ENCODE results near the gene HIC1.
A peak's percentile ranks its signal among the peaks of the same experiment; 100 is the strongest.
"Not testable (repeated sequence)": the region's sequence is repeated elsewhere in the genome, so short reads cannot be mapped to it uniquely, and the experiment has no call there.

Gene HIC1

DNA sequence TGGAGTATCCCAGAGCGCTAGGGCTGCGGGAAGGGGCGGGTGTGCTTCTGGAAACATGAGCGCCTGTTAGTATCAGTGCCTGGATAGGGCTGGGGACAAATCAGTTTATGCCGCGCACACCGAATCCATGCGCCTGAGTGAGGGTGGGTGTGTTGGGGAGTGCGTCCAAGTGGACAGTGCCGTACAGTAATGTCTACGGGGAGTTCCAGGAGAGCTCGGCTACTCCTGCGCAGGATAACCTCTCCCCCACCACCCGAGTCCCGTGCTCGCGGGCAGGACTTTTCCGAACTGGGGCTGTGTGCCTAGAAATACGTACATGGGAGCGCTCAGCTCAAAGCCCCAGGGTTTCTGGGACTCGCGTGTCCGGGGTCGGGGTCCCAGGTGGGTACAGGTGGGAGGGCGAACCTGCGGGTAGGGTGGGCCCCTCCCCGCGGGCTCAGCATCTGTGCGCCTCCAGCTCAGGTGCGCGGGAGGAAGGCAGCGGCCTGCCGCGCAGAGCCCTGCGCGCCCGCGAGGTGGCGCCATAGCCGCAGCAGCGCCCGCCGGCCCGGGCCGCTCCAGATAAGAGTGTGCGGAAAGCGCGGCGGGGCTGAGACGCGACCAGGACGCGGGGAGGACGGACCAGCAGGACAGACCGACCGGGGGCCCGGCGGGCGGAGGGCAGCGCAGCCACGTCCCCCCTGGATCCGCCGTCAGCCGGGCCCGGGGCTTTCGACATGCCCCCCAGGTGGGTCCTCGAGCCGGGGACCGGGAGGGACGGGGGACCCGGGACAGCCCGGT lies at the start of gene HIC1:
Gene HIC1, plus strand, starts transcription at position 592 of the 780 bp plus-strand sequence. CDS start 1,588 bp downstream, outside the sequence.
- DNase-seq: peak; percentile 83

- no peak for DNase-seq
Observed at GRCh38 chr17:2008332-2009126, 46.4 kb upstream of the HIC1 start.

- no peak for DNase-seq
Observed at GRCh38 chr17:2009737-2010136, 45.2 kb upstream of the HIC1 start.

GRCh38 chr17:2011411-2012371 lies 43.2 kb upstream of the HIC1 start:
- no peak for DNase-seq

- no peak for DNase-seq
Observed at GRCh38 chr17:2012499-2012898, 42.4 kb upstream of the HIC1 start.

DNA sequence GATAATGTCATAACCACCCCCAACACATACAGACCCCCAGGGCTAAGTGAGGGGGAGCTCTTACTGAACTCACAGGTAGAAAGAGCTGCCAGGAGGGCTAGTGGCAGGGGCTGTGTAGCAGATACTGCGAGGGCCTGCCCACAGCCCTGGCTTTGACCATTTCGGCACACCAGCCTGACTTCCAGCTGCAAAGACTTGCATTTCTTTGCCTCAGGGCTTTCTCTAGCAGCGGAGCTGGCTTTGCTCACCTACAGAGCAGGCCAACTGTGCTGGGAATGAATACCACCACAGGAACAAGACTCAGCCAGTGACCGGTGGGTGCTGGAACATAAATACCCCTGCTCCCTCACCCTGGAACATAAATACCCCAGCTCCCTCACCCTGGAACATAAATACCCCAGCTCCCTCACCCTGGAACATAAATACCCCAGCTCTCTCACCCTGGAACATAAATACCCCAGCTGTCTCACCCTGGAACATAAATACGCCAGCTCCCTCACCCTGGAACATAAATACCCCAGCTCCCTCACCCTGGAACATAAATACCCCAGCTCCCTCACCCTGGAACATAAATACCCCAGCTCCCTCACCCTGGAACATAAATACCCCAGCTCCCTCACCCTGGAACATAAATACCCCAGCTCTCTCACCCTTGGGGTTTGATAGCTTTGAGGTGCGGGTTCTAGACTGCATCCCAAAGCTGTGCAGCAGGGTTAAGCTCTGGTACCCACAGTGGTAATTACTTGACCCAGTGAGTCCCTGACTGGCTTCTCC lies 41.5 kb upstream of the HIC1 start:
- DNase-seq: not testable (repeated sequence)

DNA sequence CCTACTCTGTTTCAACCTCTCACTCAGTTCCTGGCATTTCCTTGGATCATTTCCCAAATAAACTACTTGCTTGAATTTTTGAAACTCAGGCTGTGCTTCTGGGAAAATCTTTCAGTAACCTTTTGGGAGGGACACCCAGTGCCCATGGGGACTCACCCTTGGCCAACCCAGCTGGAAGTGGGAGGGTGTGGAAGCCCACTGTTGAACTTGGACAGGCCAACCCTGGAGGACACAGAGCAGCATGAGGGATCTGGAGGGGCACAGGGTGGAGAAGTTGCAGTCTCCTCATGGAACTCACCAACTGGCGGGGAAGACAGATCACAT lies 40.9 kb upstream of the HIC1 start:
- no peak for DNase-seq

- DNase-seq: no peak
Observed at GRCh38 chr17:2015314-2015713, 39.6 kb upstream of the HIC1 start.

- no peak for DNase-seq
Observed at GRCh38 chr17:2016494-2016893, 38.4 kb upstream of the HIC1 start.

DNA sequence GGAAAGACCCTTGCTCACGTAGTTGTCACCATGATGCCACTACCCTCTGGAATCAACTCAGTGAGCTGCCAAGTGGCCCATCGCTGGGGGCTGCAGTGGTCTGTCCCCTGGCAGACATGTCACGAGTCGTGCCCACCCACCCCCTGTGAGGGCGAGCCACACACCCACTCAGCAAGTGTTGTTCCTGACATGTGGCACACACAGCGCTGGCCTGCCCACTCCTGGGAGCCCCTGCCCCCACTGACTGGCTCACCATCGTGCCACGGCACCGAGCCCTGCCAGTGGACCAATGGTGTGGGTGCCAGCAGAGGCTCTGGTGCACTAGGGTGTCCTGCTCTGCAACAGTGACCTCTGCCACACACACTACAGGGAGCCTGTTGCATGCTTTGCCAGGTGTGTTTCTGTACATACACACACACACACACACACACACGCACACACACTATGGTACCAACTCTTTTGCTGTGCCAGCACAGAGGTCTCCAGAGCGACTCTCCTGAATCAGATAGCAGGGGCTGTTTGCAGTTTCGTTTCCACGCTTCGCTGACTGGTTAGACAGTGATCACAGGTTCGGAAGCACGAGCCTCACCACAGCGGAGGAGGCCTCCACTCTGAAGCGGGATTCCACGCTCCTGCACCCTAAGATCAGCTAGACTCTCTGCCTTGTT lies 37.5 kb upstream of the HIC1 start:
- no peak for DNase-seq

- no peak for DNase-seq
Observed at GRCh38 chr17:2018716-2019510, 36.0 kb upstream of the HIC1 start.

DNA sequence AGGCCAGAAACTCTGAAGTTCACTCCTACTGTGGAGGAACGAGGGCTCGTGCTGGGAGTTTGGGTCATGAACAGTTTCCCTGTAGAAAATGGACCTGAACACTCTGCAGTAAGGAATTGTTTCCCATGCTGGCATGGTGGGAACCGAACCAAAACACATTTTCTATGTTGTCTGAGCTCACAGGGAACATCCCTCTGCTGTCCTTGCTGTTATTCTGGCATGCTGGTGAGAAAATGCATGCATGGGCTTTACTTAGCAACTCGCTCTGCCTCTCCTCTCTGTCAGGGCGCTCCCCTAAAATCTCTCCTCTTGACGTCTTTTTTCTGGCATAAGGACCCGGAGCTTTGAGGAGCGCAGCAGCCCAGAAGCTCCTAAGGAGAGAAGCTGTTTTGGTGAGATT lies 35.2 kb upstream of the HIC1 start:
- no peak for DNase-seq

DNA sequence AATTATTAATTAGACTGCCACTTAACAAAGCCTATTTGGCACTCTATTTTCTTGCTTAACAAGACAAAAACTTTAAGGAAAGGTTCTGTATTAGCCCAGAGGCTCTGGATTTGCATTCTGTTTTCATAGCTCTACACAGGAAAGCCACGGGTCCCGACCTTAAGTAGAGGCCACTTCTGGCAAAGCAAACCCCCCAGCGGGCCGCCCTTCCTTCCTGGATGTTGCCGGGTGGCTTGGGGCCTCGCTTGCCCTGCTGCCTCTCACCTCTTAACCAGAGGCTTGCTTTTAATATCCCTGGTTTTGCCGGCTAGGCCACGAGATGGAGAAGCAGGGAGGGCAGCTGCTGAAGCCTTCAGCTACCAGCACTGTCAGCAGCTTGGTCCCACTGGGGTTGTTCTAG lies 34.2 kb upstream of the HIC1 start:
- DNase-seq: no peak

DNA sequence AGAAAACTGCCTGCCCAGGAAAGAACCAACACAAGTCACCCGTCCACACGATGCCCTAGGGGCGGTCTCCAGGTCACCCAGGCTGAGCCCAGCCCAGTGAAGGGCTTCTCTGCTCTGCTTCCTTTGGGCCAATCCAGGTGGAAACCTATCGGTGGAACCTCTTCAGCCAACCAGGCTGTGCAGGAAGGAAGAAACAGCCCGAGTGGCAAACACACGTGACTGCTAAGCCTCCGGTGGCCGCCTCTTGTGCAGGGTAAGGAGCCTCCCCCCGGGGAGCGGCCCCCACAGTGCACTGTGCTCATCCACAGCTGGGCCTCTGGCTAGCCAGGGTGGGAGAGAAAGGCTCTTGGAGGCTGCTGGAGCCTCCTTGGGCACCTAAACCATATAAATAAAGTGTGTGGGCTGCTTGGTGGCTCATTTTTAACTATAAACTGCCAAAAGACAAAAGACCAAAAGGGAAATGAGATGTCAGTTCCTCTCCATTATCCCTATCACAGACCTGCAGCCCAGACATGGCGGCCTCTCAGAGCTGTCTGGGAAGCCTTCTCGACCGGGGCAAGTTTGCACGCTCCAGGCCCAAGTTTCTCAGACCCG lies 32.2 kb upstream of the HIC1 start:
- DNase-seq: no peak

- no peak for DNase-seq
Observed at GRCh38 chr17:2023256-2023655, 31.6 kb upstream of the HIC1 start.

DNA sequence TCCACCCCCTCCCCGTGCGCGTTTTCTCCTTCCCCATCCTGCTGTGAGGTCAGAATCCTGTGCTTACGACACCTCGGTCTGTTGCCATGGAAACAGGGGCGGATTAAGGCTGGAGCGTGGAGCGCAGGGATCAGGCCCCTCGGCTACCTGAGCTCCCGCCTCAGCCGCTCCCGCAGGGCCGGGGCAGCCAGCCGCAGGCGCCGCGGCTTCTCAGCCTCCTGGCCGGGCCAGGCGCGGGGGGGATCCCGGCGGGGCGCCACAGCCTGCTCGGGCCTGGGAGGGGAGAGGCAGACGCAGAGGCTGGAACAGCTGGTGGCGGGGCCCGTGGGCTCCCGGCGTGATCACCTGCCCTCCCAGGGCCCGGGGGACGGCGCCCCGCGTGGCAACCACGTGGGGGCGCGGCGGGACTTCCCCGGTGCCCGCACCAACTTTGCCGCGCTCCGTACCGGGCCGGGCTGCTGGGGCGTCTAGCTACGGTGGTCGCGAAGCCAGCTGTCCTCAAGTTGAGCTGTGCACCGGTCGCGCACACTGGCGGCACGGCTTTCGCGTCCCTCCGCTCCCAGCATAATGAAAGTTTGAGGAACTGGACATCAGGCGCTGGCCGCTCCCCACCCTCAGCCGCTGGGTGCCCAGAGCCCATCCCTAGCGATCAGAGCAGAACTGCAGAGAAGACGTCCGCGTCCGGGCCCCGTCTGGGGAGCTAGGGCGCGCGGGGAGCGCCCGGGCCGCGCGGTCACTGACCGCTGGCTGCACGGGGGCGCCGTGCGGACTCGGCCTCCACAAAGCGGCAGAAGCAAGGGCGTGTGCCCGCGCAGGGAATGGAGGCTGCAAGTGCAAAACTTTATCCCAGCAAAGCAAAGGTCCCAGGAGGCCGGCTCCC lies 31.0 kb upstream of the HIC1 start:
- no peak for DNase-seq

DNA sequence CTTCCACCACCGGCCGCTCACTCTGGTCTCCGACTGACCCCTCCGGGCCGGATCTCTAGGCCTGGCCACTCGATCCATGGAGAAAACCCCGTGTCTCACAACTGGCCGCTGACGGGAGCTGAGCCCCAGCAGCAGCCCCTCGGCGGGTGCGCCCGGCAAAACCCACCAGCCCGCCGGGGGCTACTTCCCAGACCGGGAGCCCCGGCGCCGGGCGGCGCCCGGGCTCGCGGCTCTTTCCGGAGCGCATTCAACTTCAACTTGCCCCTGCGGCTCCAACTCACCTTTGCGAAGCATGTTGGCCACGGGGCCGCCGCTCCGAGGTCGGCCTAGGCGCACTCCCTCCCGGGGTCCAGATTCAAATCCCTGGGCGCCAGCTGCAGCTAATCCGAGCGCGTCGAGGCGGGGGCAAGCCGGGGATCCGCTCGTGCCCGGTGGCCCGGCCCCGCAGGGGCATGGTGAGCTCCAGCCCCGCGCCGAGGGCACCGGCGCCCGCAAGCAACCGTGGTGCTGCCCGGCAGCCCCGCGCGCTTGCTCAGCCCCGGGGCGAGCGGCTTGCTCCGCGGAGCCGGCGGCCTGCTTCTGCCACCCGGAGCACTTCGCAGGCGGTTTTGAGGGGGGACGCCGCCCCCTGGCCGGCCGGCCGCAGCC lies 30.2 kb upstream of the HIC1 start:
- no peak for DNase-seq

GRCh38 chr17:2025220-2025621 lies 29.7 kb upstream of the HIC1 start, which contains the start of gene RTN4RL1:
TSS of gene RTN4RL1 (minus strand) at chr17:2025334. CDS start at chr17:2024865, 469 bp downstream.
- DNase-seq: peak; percentile 53

Measured in activated CD4-positive, alpha-beta T cell treated with anti-CD3 and anti-CD28 coated beads, Interleukin-2, Interleukin-6, amounts not matched to agents 100 ng/mL and 50 ng/mL, durations not matched to agents 16 hours and 8 hours (primary cell).